GM18520 (cell line): ENCODE results near the gene GABRG3.

Source experiments
- ATAC-seq: cut with Tn5 transposase; IDR thresholded peaks from one replicate; pipeline ENCODE4 v1.9.1; 2021; ENCODE audit not compliant: unreplicated experiment

Gene GABRG3

GRCh38 chr15:27487846-27488245 lies 516.9 kb downstream of the GABRG3 start:
- ATAC-seq = no peak

GRCh38 chr15:27490867-27491595 lies 520.0 kb downstream of the GABRG3 start:
- no peak for ATAC-seq

GRCh38 chr15:27491666-27492621 lies 521.0 kb downstream of the GABRG3 start:
- no peak for ATAC-seq

- no peak for ATAC-seq
These were observed 525.0 kb downstream of the GABRG3 start for GRCh38 chr15:27495963-27496459.

GRCh38 chr15:27498700-27499099 lies 527.7 kb downstream of the GABRG3 start:
- no peak for ATAC-seq

- no peak for ATAC-seq
These were observed 528.2 kb downstream of the GABRG3 start for GRCh38 chr15:27499191-27499590.

- ATAC-seq = no peak
These were observed 528.7 kb downstream of the GABRG3 start for GRCh38 chr15:27499719-27500118.

- no peak for ATAC-seq
These were observed 529.2 kb downstream of the GABRG3 start for GRCh38 chr15:27500206-27500605.

GRCh38 chr15:27506752-27507151 lies 535.8 kb downstream of the GABRG3 start:
- ATAC-seq = no peak

- ATAC-seq = no peak
These were observed 538.0 kb downstream of the GABRG3 start for GRCh38 chr15:27509014-27509413.

GRCh38 chr15:27512281-27513001 lies 541.5 kb downstream of the GABRG3 start:
- ATAC-seq = no peak

GRCh38 chr15:27514526-27514925 lies 543.5 kb downstream of the GABRG3 start:
- ATAC-seq = no peak

- ATAC-seq = no peak
These were observed 556.6 kb downstream of the GABRG3 start for GRCh38 chr15:27527490-27528067.

GRCh38 chr15:27529399-27529798 lies 558.4 kb downstream of the GABRG3 start:
- no peak for ATAC-seq

- no peak for ATAC-seq
These were observed 560.0 kb downstream of the GABRG3 start for GRCh38 chr15:27530994-27531393.

GRCh38 chr15:27532358-27532757 lies 561.4 kb downstream of the GABRG3 start:
- no peak for ATAC-seq

GRCh38 chr15:27535445-27536129 lies 564.6 kb downstream of the GABRG3 start:
- ATAC-seq = no peak

GRCh38 chr15:27538325-27538724 lies 567.3 kb downstream of the GABRG3 start:
- no peak for ATAC-seq

- no peak for ATAC-seq
These were observed 570.6 kb downstream of the GABRG3 start for GRCh38 chr15:27541581-27541980.
